ENCODE measurements around the gene LRFN5.

LRFN5 gene

DNA sequence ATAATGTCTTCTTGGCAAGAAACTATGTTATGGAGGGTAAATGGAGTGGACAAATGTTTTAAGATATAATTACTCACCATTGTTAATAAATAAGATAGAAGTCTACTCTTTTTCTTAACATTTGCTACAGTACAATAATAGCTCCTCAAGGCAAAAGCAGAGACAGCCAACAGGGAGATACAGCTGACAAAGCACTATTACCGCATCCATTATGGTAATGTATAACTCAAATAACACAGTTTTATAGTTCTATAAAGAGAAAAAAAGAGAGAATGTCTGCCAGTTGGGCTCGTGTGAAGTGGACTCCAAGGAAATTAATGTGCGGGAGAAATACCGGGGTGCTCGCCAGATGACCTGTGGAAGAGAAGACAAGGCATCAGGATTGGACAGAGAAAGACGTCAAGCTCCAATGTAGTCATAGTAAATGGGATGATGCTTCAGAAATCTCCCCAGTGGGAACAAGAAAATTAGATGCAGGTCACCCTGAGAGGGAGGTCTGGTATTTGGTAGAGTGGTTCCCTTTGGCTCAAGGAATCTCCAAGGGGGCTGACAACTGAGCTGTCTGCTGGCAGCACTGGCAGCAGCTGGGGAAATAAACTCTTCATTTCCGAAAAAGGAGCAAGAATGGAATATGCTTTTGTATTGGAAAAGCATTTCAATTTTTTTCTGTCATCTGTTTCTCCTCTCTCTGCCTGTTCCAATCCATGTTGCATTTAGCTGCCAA lies 343.9 kb downstream of the LRFN5 start:
- no peaks in the 10 kb centered on the region for H3K4me1 ChIP-seq
- no peaks in the 10 kb centered on the region for H3K36me3 ChIP-seq
- TF ChIP-seq, protein P1, sequence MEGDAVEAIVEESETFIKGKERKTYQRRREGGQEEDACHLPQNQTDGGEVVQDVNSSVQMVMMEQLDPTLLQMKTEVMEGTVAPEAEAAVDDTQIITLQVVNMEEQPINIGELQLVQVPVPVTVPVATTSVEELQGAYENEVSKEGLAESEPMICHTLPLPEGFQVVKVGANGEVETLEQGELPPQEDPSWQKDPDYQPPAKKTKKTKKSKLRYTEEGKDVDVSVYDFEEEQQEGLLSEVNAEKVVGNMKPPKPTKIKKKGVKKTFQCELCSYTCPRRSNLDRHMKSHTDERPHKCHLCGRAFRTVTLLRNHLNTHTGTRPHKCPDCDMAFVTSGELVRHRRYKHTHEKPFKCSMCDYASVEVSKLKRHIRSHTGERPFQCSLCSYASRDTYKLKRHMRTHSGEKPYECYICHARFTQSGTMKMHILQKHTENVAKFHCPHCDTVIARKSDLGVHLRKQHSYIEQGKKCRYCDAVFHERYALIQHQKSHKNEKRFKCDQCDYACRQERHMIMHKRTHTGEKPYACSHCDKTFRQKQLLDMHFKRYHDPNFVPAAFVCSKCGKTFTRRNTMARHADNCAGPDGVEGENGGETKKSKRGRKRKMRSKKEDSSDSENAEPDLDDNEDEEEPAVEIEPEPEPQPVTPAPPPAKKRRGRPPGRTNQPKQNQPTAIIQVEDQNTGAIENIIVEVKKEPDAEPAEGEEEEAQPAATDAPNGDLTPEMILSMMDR (IDR thresholded peaks at IDR 0.05; ENCODE audit: low read depth, low read length): no peak
- no peaks in the 10 kb centered on the region for H3K27me3 ChIP-seq
- DNase-seq: no peak
- no peaks in the 10 kb centered on the region for H3K9me3 ChIP-seq
- H3K4me3 ChIP-seq (ENCODE audit: low read depth, low read length): no peak overlapping the region
